ENCODE data around the gene STRN. TPM values are rescaled to one million over a fixed set of nuclear protein-coding genes. Genes with fewer than 3 reads are reported as not detected.

The STRN gene
- total and polyA plus RNA-seq, 10 of the 15 experiments (the other 5 are each of a cell fraction or from before 2014, with no cell fraction given): 1.00 to 19.2 (median 9.1) TPM

DNA sequence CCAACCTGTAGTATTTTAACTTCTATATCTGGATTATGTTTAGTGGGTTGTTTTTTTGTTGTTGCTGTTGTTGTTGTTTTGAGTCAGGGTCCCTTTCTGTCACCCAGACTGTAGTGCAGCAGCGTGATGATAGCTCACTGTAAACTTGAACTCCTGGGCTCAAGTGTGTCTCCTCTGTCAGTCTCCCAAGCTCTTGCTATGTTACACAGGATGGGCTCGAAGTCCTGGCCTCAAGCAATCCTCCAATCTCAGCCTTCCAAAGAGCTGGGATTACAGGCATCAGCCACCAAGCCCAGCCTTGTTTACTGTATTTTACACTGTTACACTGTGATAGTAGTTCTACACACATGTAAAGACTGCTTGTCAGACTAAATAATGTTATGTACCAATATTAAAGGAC lies 9.7 kb upstream of the STRN start (continued):
- TF ChIP-seq, protein P1, sequence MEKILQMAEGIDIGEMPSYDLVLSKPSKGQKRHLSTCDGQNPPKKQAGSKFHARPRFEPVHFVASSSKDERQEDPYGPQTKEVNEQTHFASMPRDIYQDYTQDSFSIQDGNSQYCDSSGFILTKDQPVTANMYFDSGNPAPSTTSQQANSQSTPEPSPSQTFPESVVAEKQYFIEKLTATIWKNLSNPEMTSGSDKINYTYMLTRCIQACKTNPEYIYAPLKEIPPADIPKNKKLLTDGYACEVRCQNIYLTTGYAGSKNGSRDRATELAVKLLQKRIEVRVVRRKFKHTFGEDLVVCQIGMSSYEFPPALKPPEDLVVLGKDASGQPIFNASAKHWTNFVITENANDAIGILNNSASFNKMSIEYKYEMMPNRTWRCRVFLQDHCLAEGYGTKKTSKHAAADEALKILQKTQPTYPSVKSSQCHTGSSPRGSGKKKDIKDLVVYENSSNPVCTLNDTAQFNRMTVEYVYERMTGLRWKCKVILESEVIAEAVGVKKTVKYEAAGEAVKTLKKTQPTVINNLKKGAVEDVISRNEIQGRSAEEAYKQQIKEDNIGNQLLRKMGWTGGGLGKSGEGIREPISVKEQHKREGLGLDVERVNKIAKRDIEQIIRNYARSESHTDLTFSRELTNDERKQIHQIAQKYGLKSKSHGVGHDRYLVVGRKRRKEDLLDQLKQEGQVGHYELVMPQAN (conservative IDR thresholded peaks at IDR 0.05): no peak
- no peak for TF ChIP-seq JUNB (IDR thresholded peaks at IDR 0.05)

DNA sequence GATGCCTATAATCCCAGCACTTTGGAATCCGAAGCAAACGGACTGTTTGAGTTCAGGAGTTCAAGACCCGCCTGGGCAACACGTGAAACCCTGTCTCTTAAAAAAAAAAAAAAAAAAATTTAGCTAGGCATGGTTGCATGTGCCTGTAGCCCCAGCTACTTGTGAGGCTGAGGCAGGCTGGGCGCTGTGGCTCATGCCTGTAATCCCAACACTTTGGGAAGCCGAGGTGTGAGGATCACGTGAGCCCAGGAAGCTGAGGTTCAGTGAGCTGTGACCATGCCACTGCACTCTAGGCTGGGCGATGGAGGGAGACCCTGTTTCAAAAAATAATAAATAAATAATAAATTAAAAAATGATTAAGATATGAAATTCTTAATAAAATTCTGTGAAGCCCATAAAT lies 9.0 kb upstream of the STRN start:
- 80% methylated on average over 8 of the region's 8 CpGs for WGBS (ENCODE audit: insufficient coverage, insufficient replicate concordance, low lambda C conversion rate, missing lambda C conversion rate)

More for the DNA sequence above, 9.0 kb upstream of the STRN start:
- H3K4me1 ChIP-seq (ENCODE audit: control insufficient read depth, insufficient read depth, low read length): no peaks in the 10 kb centered on the region
- in situ Hi-C loops (cut with MboI) (no loop called here), intact Hi-C loops (cut with micrococcal nuclease; ENCODE audit: unreplicated experiment) (no loop called here)
- TF ChIP-seq CEBPB (IDR thresholded peaks at IDR 0.05; ENCODE audit: borderline replicate concordance in 1 of 2, low read depth in 2 of 2, low read length in 2 of 2): no peak
- TF ChIP-seq, protein P2, sequence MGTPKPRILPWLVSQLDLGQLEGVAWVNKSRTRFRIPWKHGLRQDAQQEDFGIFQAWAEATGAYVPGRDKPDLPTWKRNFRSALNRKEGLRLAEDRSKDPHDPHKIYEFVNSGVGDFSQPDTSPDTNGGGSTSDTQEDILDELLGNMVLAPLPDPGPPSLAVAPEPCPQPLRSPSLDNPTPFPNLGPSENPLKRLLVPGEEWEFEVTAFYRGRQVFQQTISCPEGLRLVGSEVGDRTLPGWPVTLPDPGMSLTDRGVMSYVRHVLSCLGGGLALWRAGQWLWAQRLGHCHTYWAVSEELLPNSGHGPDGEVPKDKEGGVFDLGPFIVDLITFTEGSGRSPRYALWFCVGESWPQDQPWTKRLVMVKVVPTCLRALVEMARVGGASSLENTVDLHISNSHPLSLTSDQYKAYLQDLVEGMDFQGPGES (IDR thresholded peaks at IDR 0.05): no peak
- no peak for TF ChIP-seq NR2C2 (IDR thresholded peaks at IDR 0.05; ENCODE audit: borderline replicate concordance, control insufficient read depth, insufficient read length, low read depth)
- TF ChIP-seq, protein P3, sequence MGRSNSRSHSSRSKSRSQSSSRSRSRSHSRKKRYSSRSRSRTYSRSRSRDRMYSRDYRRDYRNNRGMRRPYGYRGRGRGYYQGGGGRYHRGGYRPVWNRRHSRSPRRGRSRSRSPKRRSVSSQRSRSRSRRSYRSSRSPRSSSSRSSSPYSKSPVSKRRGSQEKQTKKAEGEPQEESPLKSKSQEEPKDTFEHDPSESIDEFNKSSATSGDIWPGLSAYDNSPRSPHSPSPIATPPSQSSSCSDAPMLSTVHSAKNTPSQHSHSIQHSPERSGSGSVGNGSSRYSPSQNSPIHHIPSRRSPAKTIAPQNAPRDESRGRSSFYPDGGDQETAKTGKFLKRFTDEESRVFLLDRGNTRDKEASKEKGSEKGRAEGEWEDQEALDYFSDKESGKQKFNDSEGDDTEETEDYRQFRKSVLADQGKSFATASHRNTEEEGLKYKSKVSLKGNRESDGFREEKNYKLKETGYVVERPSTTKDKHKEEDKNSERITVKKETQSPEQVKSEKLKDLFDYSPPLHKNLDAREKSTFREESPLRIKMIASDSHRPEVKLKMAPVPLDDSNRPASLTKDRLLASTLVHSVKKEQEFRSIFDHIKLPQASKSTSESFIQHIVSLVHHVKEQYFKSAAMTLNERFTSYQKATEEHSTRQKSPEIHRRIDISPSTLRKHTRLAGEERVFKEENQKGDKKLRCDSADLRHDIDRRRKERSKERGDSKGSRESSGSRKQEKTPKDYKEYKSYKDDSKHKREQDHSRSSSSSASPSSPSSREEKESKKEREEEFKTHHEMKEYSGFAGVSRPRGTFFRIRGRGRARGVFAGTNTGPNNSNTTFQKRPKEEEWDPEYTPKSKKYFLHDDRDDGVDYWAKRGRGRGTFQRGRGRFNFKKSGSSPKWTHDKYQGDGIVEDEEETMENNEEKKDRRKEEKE (IDR thresholded peaks at IDR 0.05): no peak
- no peak for TF ChIP-seq STAT1 (conservative IDR thresholded peaks at IDR 0.05)
- no peak for TF ChIP-seq STAT3 (IDR thresholded peaks at IDR 0.05; ENCODE audit: low read depth, low read length)
- TF ChIP-seq SMAD1 (IDR thresholded peaks at IDR 0.05; ENCODE audit: low read depth, partially characterized antibody): no peak
- TF ChIP-seq MXI1 (IDR thresholded peaks at IDR 0.05; ENCODE audit: low read depth, low read length): no peak
- TF ChIP-seq, protein P4, sequence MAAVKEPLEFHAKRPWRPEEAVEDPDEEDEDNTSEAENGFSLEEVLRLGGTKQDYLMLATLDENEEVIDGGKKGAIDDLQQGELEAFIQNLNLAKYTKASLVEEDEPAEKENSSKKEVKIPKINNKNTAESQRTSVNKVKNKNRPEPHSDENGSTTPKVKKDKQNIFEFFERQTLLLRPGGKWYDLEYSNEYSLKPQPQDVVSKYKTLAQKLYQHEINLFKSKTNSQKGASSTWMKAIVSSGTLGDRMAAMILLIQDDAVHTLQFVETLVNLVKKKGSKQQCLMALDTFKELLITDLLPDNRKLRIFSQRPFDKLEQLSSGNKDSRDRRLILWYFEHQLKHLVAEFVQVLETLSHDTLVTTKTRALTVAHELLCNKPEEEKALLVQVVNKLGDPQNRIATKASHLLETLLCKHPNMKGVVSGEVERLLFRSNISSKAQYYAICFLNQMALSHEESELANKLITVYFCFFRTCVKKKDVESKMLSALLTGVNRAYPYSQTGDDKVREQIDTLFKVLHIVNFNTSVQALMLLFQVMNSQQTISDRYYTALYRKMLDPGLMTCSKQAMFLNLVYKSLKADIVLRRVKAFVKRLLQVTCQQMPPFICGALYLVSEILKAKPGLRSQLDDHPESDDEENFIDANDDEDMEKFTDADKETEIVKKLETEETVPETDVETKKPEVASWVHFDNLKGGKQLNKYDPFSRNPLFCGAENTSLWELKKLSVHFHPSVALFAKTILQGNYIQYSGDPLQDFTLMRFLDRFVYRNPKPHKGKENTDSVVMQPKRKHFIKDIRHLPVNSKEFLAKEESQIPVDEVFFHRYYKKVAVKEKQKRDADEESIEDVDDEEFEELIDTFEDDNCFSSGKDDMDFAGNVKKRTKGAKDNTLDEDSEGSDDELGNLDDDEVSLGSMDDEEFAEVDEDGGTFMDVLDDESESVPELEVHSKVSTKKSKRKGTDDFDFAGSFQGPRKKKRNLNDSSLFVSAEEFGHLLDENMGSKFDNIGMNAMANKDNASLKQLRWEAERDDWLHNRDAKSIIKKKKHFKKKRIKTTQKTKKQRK (IDR thresholded peaks at IDR 0.05; ENCODE audit: low read depth, low read length): no peak
- TF ChIP-seq SMC3 (IDR thresholded peaks at IDR 0.05; ENCODE audit: borderline replicate concordance, low read length): no peak
- no peak for TF ChIP-seq ZNF274 (IDR thresholded peaks at IDR 0.05; ENCODE audit: insufficient read depth, insufficient read length)
- CTCF ChIA-PET: interaction anchor here (0.6 kb wide), 1 partner anchor 1659 kb away, joined by 3 read pairs; no protein-coding TSS in a partner anchor
- H3K79me2 ChIP-seq (ENCODE audit: control insufficient read depth, insufficient read depth, low read length): no peaks in the 10 kb centered on the region
- H3K4me2 ChIP-seq (ENCODE audit: control insufficient read depth, insufficient read depth): no peak overlapping the region
- H3K9me3 ChIP-seq (replicated peaks; ENCODE audit: control insufficient read depth, insufficient read depth, low read length): no peaks in the 10 kb centered on the region
- H3K4me3 ChIP-seq: no peak overlapping the region
- SMC1A ChIA-PET (ENCODE audit: uncharacterized antibody, unreplicated experiment): interaction anchor here (0.6 kb wide), 1 partner anchor 439 kb away, joined by 3 read pairs; no protein-coding TSS in a partner anchor
- ATAC-seq: no peak
- no peak overlapping the region for H2AFZ ChIP-seq (ENCODE audit: control insufficient read depth, low read depth, low read length)
- no peaks in the 10 kb centered on the region for H3K27me3 ChIP-seq (replicated peaks in 1 of 2; ENCODE audit: control insufficient read depth in 2 of 2, insufficient read depth in 2 of 2, low read length in 1 of 2)
- no peak overlapping the region for H3K27ac ChIP-seq (ENCODE audit: control insufficient read depth, insufficient read depth)
- no peaks in the 10 kb centered on the region for H4K20me1 ChIP-seq (ENCODE audit: control insufficient read depth, insufficient read depth)
- BruUV-seq (replicated peaks): no TSS peak
- no peak for DNase-seq (ENCODE audit: low read depth, low spot score)
- RAD21 ChIA-PET (ENCODE audit: unreplicated experiment): no interaction called here
- no peak for FAIRE-seq
- POLR2A ChIA-PET: interaction anchor here (0.6 kb wide), 2 partner anchors 25 to 189 kb away, joined by 3 read pairs; no protein-coding TSS in a partner anchor
- H3K36me3 ChIP-seq (ENCODE audit: control insufficient read depth in 2 of 2, insufficient read depth in 2 of 2, low read length in 1 of 2): 0 out of 4 replicates have a peak, but pooled peaks cover 0 to 1% of the 10 kb centered on the region in 2 experiments
- no peak overlapping the region for H3K9ac ChIP-seq (ENCODE audit: control insufficient read depth, insufficient read depth, low read length)

Data from GM12878 (cell line).